Thyroid gland (tissue), 4 donors: ENCODE measurements around the gene LSM6. TPM values are rescaled to one million over a fixed set of nuclear protein-coding genes. Genes with fewer than 3 reads are reported as not detected.

Experiments
- DNase-seq, 2 donors: peaks; one replicate each; pipeline ENCODE4 v3.0.0-alpha.2; 2019
- H3K27ac ChIP-seq, 3 donors: fragments of 200-600 bp; sonication (generic); 1 replicate in 2 of 3; 2 replicates in 1 of 3; pipeline ENCODE4 v1.5.1; 2016 to 2019; ENCODE audit warnings: mild to moderate bottlenecking in 1 of 3, moderate library complexity in 1 of 3
- H3K27me3 ChIP-seq: fragments of 200-600 bp; sonication (generic); one replicate; pipeline ENCODE4 v1.5.1; 2019
- H3K36me3 ChIP-seq, 2 donors: fragments of 200-600 bp; sonication (generic); one replicate each; pipeline ENCODE4 v1.5.1; 2016 to 2019
- H3K4me1 ChIP-seq, 2 donors: fragments of 200-600 bp; sonication (generic); one replicate each; pipeline ENCODE4 v1.5.1; 2017 to 2019
- H3K4me3 ChIP-seq, 3 donors: fragments of 200-600 bp; sonication (generic); replicated peaks in 1 of 3; 1 replicate in 2 of 3; 2 replicates in 1 of 3; pipeline ENCODE4 v1.5.1; 2016; ENCODE audit warnings: mild to moderate bottlenecking in 1 of 3
- H3K9me3 ChIP-seq: fragments of 200-600 bp; sonication (generic); one replicate; pipeline ENCODE4 v1.5.1; 2017
- POLR2A ChIP-seq, 2 donors: fragments of 450-650 bp; IDR thresholded peaks; one replicate each; pipeline ENCODE4 v1.6.1; 2017; ENCODE audit warnings: antibody characterized with exemption in 2 of 2, mild to moderate bottlenecking in 2 of 2, moderate library complexity in 1 of 2
- WGBS, 2 donors: methylation state at CpG; one replicate each; pipeline ENCODE4 v1.1.5; 2017; 5-methylcytosine and 5-hydroxymethylcytosine counted together
- intact Hi-C: fragments of 100-400 bp; cut with DNase I; formaldehyde crosslinking; loops from one replicate; pipeline ENCODE4 v1.15.1; 2023
- total RNA-seq, 4 donors: library from RNA; depleted of rRNA; stranded (reverse); fragments of >200 nt; gene quantifications; one replicate each; pipeline ENCODE4 v1.2.3, GENCODE V29; 2016
- TF ChIP-seq, protein P1 (sequence below), 6 experiments: fragments of 200-600 bp in 3 of 6; fragments of 450-650 bp in 3 of 6; sonication (generic) in 3 of 6; IDR thresholded peaks; one replicate each; pipeline ENCODE4 v1.5.1; 2016 to 2019; ENCODE audit warnings: antibody characterized with exemption in 6 of 6, mild to moderate bottlenecking in 2 of 6, inconsistent platforms in 1 of 6, moderate library complexity in 1 of 6

Gene LSM6
- total RNA-seq, 4 donors from 2014 or later = 25.1 to 43.9 (median 31.9) TPM

DNA sequence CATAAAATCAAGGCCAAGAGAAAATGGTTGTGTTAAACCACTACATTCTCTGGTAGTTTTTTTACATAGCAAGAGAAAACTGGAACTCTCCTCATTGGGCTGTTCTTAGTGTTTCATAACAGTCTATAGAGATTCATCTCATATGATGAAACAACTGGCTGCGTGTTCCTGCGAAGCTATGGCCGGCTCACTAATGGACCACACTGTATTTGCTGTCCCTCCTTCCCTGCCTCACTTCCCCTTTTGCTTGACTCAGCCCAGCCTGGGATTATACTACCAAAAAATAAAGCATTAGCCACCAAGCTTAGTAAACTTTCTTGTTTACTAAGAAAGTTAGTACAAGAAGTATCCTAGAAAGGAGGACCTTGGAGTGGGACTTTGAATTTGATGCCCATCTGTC lies 31.6 kb upstream of the LSM6 start:
- intact Hi-C loops = no loop called here
- Histone ChIP-seq H3K4me3 (no peak overlapping the region), H3K9me3 (no peaks in the 10 kb centered on the region), H3K27ac (no peak overlapping the region), H3K36me3 (no peaks in the 10 kb centered on the region), H3K4me1 (no peaks in the 10 kb centered on the region), H3K27me3 (no peaks in the 10 kb centered on the region)
- no peak for TF ChIP-seq POLR2A (IDR thresholded peaks at IDR 0.05)
- TF ChIP-seq, protein P1, sequence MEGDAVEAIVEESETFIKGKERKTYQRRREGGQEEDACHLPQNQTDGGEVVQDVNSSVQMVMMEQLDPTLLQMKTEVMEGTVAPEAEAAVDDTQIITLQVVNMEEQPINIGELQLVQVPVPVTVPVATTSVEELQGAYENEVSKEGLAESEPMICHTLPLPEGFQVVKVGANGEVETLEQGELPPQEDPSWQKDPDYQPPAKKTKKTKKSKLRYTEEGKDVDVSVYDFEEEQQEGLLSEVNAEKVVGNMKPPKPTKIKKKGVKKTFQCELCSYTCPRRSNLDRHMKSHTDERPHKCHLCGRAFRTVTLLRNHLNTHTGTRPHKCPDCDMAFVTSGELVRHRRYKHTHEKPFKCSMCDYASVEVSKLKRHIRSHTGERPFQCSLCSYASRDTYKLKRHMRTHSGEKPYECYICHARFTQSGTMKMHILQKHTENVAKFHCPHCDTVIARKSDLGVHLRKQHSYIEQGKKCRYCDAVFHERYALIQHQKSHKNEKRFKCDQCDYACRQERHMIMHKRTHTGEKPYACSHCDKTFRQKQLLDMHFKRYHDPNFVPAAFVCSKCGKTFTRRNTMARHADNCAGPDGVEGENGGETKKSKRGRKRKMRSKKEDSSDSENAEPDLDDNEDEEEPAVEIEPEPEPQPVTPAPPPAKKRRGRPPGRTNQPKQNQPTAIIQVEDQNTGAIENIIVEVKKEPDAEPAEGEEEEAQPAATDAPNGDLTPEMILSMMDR (IDR thresholded peaks at IDR 0.05) = no peak
- 89 to 93% methylated on average over 3 of the region's 3 CpGs for WGBS, 2 donors
- no peak for DNase-seq

DNA sequence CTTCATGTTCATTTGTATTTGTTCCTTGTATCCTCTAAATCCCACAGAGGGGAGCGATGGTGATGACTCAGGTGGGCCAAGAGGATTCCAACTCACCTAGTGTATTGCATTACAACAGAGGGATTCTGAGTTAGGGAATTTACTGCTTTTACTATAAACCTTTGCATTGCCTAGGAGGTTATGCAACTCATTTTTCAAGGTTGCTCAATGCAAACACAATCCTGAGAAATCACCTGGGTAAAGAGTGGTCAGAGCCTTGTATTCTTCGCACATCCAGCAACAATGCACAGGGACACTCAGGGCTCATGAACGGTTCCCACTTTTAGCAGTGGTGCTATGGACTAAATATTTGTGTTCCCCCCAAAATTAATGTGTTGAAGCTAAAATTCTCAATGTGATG lies 28.6 kb upstream of the LSM6 start:
- H3K27me3 ChIP-seq = no peaks in the 10 kb centered on the region
- TF ChIP-seq, protein P1 (IDR thresholded peaks at IDR 0.05) = no peak
- no peak for TF ChIP-seq POLR2A (IDR thresholded peaks at IDR 0.05)
- no peak for DNase-seq
- no peak overlapping the region for H3K27ac ChIP-seq
- WGBS, 2 donors = 86 to 94% methylated on average over 3 of the region's 3 CpGs
- H3K4me3 ChIP-seq = no peak overlapping the region
- H3K9me3 ChIP-seq = no peaks in the 10 kb centered on the region
- intact Hi-C loops = no loop called here
- no peaks in the 10 kb centered on the region for H3K36me3 ChIP-seq
- no peaks in the 10 kb centered on the region for H3K4me1 ChIP-seq

GRCh38 chr4:146148021-146148420 lies 27.5 kb upstream of the LSM6 start:
- Histone ChIP-seq H3K4me1 (no peaks in the 10 kb centered on the region), H3K36me3 (no peaks in the 10 kb centered on the region), H3K4me3 (no peak overlapping the region), H3K27me3 (no peaks in the 10 kb centered on the region), H3K27ac (no peak overlapping the region), H3K9me3 (no peaks in the 10 kb centered on the region)
- DNase-seq = no peak
- TF ChIP-seq, protein P1 (IDR thresholded peaks at IDR 0.05) = no peak
- TF ChIP-seq POLR2A (IDR thresholded peaks at IDR 0.05) = no peak
- WGBS, 2 donors = 77 to 90% methylated on average over 4 of the region's 4 CpGs
- intact Hi-C loops = no loop called here

GRCh38 chr4:146154057-146154456 lies 21.5 kb upstream of the LSM6 start:
- Histone ChIP-seq H3K27me3 (no peaks in the 10 kb centered on the region), H3K27ac (no peak overlapping the region), H3K4me3 (no peak overlapping the region), H3K9me3 (no peaks in the 10 kb centered on the region), H3K4me1 (no peaks in the 10 kb centered on the region), H3K36me3 (no peaks in the 10 kb centered on the region)
- DNase-seq = no peak
- 56 to 67% methylated on average over 2 of the region's 2 CpGs for WGBS, 2 donors
- no peak for TF ChIP-seq POLR2A (IDR thresholded peaks at IDR 0.05)
- TF ChIP-seq, protein P1 (IDR thresholded peaks at IDR 0.05) = no peak
- intact Hi-C loops = no loop called here

- Histone ChIP-seq H3K36me3 (no peaks in the 10 kb centered on the region), H3K27me3 (no peaks in the 10 kb centered on the region), H3K4me3 (no peak overlapping the region), H3K9me3 (no peaks in the 10 kb centered on the region), H3K27ac (no peak overlapping the region), H3K4me1 (no peaks in the 10 kb centered on the region)
- no peak for DNase-seq
- intact Hi-C loops = no loop called here
- WGBS, 2 donors = 77 to 79% methylated on average over 3 of the region's 3 CpGs
- TF ChIP-seq POLR2A (IDR thresholded peaks at IDR 0.05) = no peak
- TF ChIP-seq, protein P1 (IDR thresholded peaks at IDR 0.05) = no peak
Observed at GRCh38 chr4:146155152-146155724, 20.3 kb upstream of the LSM6 start.
